B cell (primary cell): ENCODE measurements around the gene SIL1. TPM values are rescaled to one million over a fixed set of nuclear protein-coding genes. Genes with fewer than 3 reads are reported as not detected.

Experiments
- ATAC-seq: fragments of 200-7000 bp; cut with Tn5 transposase; one replicate; pipeline ENCODE4 v1.10.0; 2021; ENCODE audit warnings: low read depth, mild to moderate bottlenecking, moderate number of reproducible peaks, moderate library complexity
- CTCF ChIA-PET: fragments of 350-600 bp; sonication (Branson Sonifier 250); formaldehyde crosslinking; loops from one replicate; lab custom pipeline; 2021; ENCODE audit warnings: antibody characterized with exemption, inconsistent platforms; lab: Charles Lee
- POLR2A ChIA-PET: fragments of 350-600 bp; sonication (Branson Sonifier 250); formaldehyde crosslinking; loops from one replicate; lab custom pipeline; 2021; ENCODE audit warnings: antibody characterized with exemption; lab: Charles Lee
- DNase-seq: peaks from one replicate; pipeline ENCODE4 v3.0.0; 2013
- H2AFZ ChIP-seq: 2 replicates; pipeline ENCODE4 v1.6.1; 2012; ENCODE audit warnings: mild to moderate bottlenecking, low read depth, low read length; ENCODE audit not compliant: insufficient read depth, poor library complexity, severe bottlenecking
- H3K27ac ChIP-seq, 2 donors: 1 replicate in 1 of 2; 2 replicates in 1 of 2; pipeline ENCODE4 v1.5.1; 2012 to 2013; ENCODE audit warnings: low read length in 2 of 2, mild to moderate bottlenecking in 2 of 2, moderate library complexity in 1 of 2
- H3K27me3 ChIP-seq, 4 experiments: fragments of 200-600 bp in 1 of 4; sonication (generic) in 1 of 4; replicated peaks in 1 of 4; 1 replicate in 2 of 4; 2 replicates in 2 of 4; pipeline versions ENCODE4 v1.6.1 to v1.7.0; 2013 to 2016; ENCODE audit warnings: low read length in 3 of 4, mild to moderate bottlenecking in 2 of 4, mixed read lengths in 1 of 4, moderate library complexity in 1 of 4; ENCODE audit not compliant: insufficient read depth in 4 of 4, control insufficient read depth in 3 of 4; ENCODE audit errors: control extremely low read depth in 1 of 4
- H3K36me3 ChIP-seq, 2 experiments: replicated peaks in 1 of 2; 1 replicate in 1 of 2; 2 replicates in 1 of 2; pipeline versions ENCODE4 v1.6.1 to v1.7.1; 2013; ENCODE audit warnings: low read length in 1 of 2; ENCODE audit not compliant: insufficient read depth in 2 of 2, control insufficient read depth in 1 of 2; ENCODE audit errors: control extremely low read depth in 1 of 2, extremely low read depth in 1 of 2
- H3K4me1 ChIP-seq, 2 donors: fragments of 200-600 bp in 1 of 2; sonication (generic) in 1 of 2; 1 replicate in 1 of 2; 2 replicates in 1 of 2; pipeline versions ENCODE4 v1.5.1 to v1.6.1; 2013 to 2017; ENCODE audit warnings: low read length in 2 of 2; ENCODE audit not compliant: control insufficient read depth in 2 of 2, insufficient read depth in 2 of 2
- H3K4me2 ChIP-seq: replicated peaks from 2 replicates; pipeline ENCODE3; 2012; ENCODE audit warnings: mild to moderate bottlenecking, low read depth, low read length; ENCODE audit not compliant: poor library complexity, severe bottlenecking
- H3K4me3 ChIP-seq, 5 experiments: fragments of 200-600 bp in 1 of 5; sonication (generic) in 1 of 5; 1 replicate in 3 of 5; 2 replicates in 2 of 5; pipeline versions ENCODE4 v1.5.1 to v1.7.0; 2011 to 2016; ENCODE audit warnings: low read length in 4 of 5, mild to moderate bottlenecking in 4 of 5, low read depth in 2 of 5, control low read depth in 1 of 5, moderate library complexity in 1 of 5; ENCODE audit not compliant: insufficient read depth in 1 of 5; ENCODE audit errors: control extremely low read depth in 1 of 5, extremely low read depth in 1 of 5
- H3K79me2 ChIP-seq: fragments of 200-600 bp; sonication (generic); one replicate; pipeline ENCODE4 v1.6.0; 2016; ENCODE audit warnings: low read length; ENCODE audit not compliant: control insufficient read depth, insufficient read depth
- H3K9ac ChIP-seq: fragments of 200-600 bp; sonication (generic); 2 replicates; pipeline ENCODE4 v1.6.1; 2017; ENCODE audit warnings: mild to moderate bottlenecking, low read length, moderate library complexity
- H3K9me3 ChIP-seq, 3 donors: one replicate each; pipeline versions ENCODE4 v1.6.1 to v1.7.1; 2013; ENCODE audit warnings: low read length in 2 of 3; ENCODE audit not compliant: control insufficient read depth in 2 of 3, insufficient read depth in 1 of 3; ENCODE audit errors: control extremely low read depth in 1 of 3
- H4K20me1 ChIP-seq: 2 replicates; pipeline ENCODE4 v1.6.0; 2012; ENCODE audit warnings: mild to moderate bottlenecking, low read length; ENCODE audit not compliant: insufficient read depth, control insufficient read depth, poor library complexity, severe bottlenecking
- H3K27ac Mint-ChIP-seq: one replicate; pipeline ENCODE4 v1.8.0; 2021; ENCODE audit warnings: mixed read lengths
- H3K27me3 Mint-ChIP-seq: one replicate; pipeline ENCODE4 v1.8.0; 2021; ENCODE audit warnings: mixed read lengths
- H3K4me1 Mint-ChIP-seq: one replicate; pipeline ENCODE4 v1.8.0; 2021; ENCODE audit warnings: mixed read lengths
- H3K4me3 Mint-ChIP-seq: one replicate; pipeline ENCODE4 v1.8.0; 2021; ENCODE audit warnings: mixed read lengths
- H3K9me3 Mint-ChIP-seq: one replicate; pipeline ENCODE4 v1.8.0; 2022; ENCODE audit warnings: mixed read lengths; ENCODE audit not compliant: insufficient read depth
- EZH2 ChIP-seq: IDR thresholded peaks from 2 replicates; pipeline ENCODE4 v1.6.1; 2012; ENCODE audit warnings: borderline replicate concordance, low read depth, mild to moderate bottlenecking, moderate library complexity, low read length; ENCODE audit not compliant: insufficient read depth, poor library complexity, severe bottlenecking
- WGBS: methylation state at CpG from one replicate; pipeline ENCODE4 v1.1.5; 2013; ENCODE audit warnings: missing lambda C conversion rate; ENCODE audit not compliant: insufficient coverage; 5-methylcytosine and 5-hydroxymethylcytosine counted together
- intact Hi-C: fragments of 100-400 bp; cut with micrococcal nuclease; formaldehyde crosslinking; loops from one replicate; pipeline ENCODE4 v1.10.0; 2022
- polyA plus RNA-seq: library from polyadenylated mRNA; depleted of rRNA; stranded (reverse); fragments of >200 nt; gene quantifications from 2 replicates; pipeline ENCODE4 v1.2.3, GENCODE V29; 2012
- total RNA-seq, 2 donors: library from RNA; stranded (reverse); fragments of 120-200 nt in 1 of 2; gene quantifications; 1 replicate in 1 of 2; 2 replicates in 1 of 2; pipeline versions ENCODE4 v1.2.3 to v1.2.4, GENCODE V29; 2013 to 2022
- TF ChIP-seq, protein P1 (sequence below): fragments of 200-600 bp; IDR thresholded peaks from one replicate; pipeline ENCODE4 v1.8.0; 2022; ENCODE audit warnings: antibody characterized with exemption, mild to moderate bottlenecking

The SIL1 gene
- total and polyA plus RNA-seq, 2 donors (not counting 1 experiment from before 2014, with no cell fraction given) = 16.9 to 19.8 TPM

DNA sequence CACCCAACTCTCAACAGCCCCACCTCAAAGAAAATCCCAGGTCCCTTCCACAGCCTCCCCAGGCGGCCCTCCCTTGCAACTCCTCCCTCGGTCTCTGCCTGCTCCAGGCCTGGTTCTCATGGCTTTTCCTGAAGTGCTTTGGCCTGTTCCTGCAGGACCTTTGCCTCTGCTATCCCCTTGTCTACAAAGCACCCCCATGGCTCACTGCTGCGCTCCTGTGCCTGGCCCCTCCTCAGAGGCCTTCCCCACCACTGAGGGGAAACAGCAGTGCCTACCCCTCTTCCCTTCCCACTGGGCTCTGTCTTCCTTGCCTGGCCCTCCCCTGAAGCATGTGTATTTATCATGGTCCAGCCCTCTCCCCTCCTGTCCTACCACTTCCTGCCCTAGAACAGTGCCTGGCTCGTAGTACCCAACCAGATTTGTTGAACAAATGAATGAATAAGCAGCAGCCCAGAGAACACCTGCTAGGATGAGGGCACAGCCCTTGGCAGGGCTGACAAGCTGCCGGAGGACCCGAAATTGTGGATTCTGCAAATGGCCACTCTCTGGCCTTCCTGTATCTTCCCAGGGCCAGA, 254.5 kb downstream of the SIL1 start:
- no peaks in the 10 kb centered on the region for H3K4me1 ChIP-seq
- ATAC-seq = no peak
- no peaks in the 10 kb centered on the region for H3K79me2 ChIP-seq
- no peaks in the 10 kb centered on the region for H3K9me3 ChIP-seq
- no peak overlapping the region for H2AFZ ChIP-seq
- H3K27me3 Mint-ChIP-seq = no peaks in the 10 kb centered on the region
- intact Hi-C loops = no loop called here
- H3K36me3 ChIP-seq = peaks cover 0 to 11% of the 10 kb centered on the region in 2 experiments
- no peak for DNase-seq
- H3K27me3 ChIP-seq = no peaks in the 10 kb centered on the region
- WGBS = 91% methylated on average over 6 of the region's 6 CpGs
- CTCF ChIA-PET = no interaction called here
- no peaks in the 10 kb centered on the region for H3K9me3 Mint-ChIP-seq
- H3K4me3 Mint-ChIP-seq = no peak overlapping the region
- no peak overlapping the region for H3K27ac ChIP-seq
- POLR2A ChIA-PET = no interaction called here
- H3K4me2 ChIP-seq = no peak overlapping the region
- H3K27ac Mint-ChIP-seq = no peak overlapping the region
- H3K4me1 Mint-ChIP-seq = no peaks in the 10 kb centered on the region
- no peak overlapping the region for H3K4me3 ChIP-seq
- TF ChIP-seq, protein P1, sequence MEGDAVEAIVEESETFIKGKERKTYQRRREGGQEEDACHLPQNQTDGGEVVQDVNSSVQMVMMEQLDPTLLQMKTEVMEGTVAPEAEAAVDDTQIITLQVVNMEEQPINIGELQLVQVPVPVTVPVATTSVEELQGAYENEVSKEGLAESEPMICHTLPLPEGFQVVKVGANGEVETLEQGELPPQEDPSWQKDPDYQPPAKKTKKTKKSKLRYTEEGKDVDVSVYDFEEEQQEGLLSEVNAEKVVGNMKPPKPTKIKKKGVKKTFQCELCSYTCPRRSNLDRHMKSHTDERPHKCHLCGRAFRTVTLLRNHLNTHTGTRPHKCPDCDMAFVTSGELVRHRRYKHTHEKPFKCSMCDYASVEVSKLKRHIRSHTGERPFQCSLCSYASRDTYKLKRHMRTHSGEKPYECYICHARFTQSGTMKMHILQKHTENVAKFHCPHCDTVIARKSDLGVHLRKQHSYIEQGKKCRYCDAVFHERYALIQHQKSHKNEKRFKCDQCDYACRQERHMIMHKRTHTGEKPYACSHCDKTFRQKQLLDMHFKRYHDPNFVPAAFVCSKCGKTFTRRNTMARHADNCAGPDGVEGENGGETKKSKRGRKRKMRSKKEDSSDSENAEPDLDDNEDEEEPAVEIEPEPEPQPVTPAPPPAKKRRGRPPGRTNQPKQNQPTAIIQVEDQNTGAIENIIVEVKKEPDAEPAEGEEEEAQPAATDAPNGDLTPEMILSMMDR = no peak
- no peak for TF ChIP-seq EZH2
- no peak overlapping the region for H3K9ac ChIP-seq
- H4K20me1 ChIP-seq = no peaks in the 10 kb centered on the region

DNA sequence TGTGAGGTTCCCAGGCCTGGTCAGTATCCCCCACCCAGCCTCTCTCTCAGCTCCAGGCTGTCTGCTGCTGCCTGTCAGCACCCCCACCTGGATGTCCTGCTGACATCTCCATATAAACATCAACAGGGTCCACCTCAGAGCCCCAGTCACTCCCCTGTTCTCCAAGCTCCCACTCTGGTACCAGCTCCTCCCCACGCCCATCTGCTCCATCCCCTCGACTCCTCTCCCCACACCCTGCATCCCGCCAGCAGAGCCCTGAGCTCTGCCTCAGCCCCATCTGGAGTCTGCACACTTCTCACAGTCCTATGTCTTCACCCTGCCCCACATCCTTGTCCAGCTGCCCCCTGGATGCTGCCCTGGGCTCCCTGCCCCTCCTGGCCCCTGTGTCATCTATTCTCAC, 255.3 kb downstream of the SIL1 start:
- Histone ChIP-seq H3K4me2 (no peak overlapping the region), H3K9ac (no peak overlapping the region), H3K27me3 (no peaks in the 10 kb centered on the region), H3K9me3 (no peaks in the 10 kb centered on the region), H3K79me2 (no peaks in the 10 kb centered on the region), H4K20me1 (no peaks in the 10 kb centered on the region), H3K4me1 (no peaks in the 10 kb centered on the region), H3K4me3 (no peak overlapping the region), H3K27ac (no peak overlapping the region), H2AFZ (no peak overlapping the region), H3K36me3 (peaks cover 0 to 11% of the 10 kb centered on the region in 2 experiments)
- intact Hi-C loops = no loop called here
- WGBS = 100% methylated on average over 3 of the region's 3 CpGs
- no peak for ATAC-seq
- Mint-ChIP-seq H3K27me3 (no peaks in the 10 kb centered on the region), H3K4me3 (no peak overlapping the region), H3K4me1 (no peaks in the 10 kb centered on the region), H3K27ac (no peak overlapping the region), H3K9me3 (no peaks in the 10 kb centered on the region)
- DNase-seq = no peak
- ChIA-PET CTCF (no interaction called here), POLR2A (no interaction called here)
- no peak for TF ChIP-seq EZH2
- TF ChIP-seq, protein P1 = no peak
